Stimulated activated CD4-positive, alpha-beta T cell treated with anti-CD3 and anti-CD28 coated beads, Interleukin-4, amount 100 ng/mL, for 1 hour (primary cell): Measurements from ENCODE around the gene SRGAP3.

ENCODE experiments used
- DNase-seq: peaks from one replicate; pipeline ENCODE4 v3.0.0-alpha.2; 2020

The SRGAP3 gene

DNA sequence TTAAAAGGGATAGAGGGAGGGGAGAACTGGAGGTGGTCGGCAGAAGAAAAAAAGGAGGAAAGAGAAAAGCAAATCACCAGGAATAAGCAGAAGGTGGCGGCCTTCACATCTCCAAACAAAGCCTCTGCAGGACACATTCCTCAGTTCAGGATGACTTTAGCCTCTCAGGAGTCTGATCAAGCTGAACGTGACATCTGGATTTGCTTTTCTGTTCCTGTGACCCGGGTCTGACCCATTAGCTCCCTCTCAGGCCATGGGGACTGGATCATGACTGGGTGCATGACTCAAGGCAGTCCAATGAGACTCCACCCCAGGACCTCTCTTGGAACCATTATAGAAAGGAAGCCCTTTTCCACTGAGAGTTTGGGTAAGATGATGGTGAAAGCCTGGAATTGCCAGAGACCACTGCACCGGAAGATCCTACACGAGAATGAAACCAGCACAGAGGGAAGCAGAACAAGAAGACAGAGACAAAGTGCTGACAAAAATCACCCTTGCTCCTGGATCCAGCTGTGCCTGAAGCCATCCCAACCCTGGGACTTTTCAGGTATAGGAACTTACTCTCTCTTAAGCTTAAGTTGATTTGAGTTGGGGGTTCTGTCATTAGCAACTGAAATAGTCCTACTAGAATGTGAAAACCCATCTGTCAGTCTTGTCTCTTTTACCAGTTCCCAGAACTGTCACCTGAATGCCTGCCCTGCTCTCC lies 240.7 kb downstream of the SRGAP3 start:
- DNase-seq = no peak

DNA sequence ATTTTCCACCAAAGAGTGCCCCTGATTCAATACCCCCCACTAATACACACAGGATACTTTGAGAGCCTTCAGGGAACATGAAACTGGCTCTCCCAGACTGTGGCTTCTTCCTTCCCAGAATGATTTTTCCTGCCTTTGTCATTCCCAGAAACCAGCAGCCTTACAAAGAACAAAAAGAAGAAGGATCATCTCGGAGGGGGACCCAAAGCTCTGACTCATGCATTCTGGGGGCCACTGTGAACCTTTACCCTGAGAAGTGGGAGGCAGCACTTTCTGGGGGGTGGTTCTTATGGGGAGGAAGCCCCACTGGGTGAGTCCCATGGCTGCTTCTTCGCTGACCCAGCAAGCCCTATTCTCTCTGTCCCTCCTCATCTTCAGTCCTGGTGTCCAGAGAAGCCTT lies 241.5 kb downstream of the SRGAP3 start:
- no peak for DNase-seq

DNA sequence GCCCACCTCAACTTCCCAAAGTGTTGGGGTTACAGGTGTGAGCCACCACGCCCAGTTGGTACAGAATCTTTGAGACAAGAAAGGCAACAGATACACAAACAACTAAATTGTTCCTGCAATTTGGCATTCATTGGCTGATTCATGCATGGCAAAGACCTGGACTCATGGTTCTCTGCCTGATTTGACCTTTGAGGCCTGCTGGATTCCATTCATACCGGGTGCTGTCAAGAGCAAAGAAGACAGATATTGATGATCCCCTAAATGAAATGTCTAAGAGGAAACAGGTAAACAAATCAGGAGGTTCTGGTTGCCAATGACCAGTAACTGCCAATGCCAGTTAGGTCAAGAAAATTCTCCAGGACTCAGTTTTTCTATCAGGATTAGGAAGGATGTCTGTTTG lies 242.2 kb downstream of the SRGAP3 start:
- DNase-seq = no peak

DNA sequence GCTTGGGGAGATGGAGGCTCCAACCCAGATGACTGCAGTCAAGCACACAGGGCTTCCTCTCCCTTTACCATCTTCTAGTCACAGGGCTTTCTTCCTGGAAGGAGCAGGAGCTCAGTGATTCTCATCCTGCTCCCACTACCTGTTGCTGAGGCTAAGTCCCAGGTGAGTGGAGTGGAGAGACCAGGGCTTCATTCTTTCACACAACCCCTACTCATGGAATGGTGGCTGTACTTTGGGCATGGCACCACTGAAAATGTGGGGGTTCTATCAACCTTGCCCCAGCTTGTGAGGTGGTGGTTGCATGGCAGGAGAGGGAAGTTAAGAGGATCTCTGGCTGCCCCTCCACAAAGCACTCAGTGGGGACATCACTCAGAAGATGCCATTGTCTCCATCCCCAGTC lies 249.4 kb downstream of the SRGAP3 start:
- DNase-seq = no peak

DNA sequence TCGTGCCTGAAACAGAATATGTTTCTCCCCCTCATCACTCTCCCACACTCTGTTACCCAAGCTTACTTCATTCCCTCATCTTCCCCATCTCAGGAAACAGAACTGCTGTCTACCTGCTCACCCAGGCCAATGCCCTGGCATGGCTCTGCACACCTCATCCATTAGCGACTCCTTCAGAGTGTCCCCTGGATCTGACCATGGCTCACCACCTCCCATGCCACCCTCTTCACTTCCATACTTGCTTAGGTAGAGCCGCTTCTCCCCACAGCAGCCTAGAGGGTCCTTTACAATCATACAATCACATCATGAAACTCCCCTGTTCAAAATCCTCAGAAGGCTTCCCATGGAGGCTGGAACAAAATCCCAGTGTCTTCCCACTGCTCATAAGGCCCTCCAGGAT lies 252.3 kb downstream of the SRGAP3 start:
- DNase-seq = no peak

DNA sequence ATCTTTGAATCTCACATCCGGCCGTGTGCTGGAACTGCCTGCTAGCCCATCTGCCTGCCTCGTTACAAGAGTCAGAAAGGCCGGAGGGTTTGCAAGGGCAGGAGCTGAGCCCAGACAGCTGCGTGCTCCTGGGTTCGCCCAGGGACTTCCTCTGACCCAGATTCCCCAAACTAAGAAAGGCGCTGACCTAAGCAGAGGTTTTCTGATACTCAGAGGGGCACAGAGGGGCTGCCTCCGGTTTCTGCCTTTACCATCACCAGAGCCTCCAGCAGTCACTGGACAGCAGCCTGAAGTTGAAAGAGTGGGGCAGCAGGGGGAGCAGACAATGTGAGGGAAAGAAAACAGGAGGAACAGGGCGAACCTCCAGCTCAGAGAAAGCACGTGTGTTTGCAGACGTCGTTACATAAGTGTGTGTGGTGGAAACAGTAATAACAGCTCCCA lies 252.7 kb downstream of the SRGAP3 start:
- DNase-seq = no peak

DNA sequence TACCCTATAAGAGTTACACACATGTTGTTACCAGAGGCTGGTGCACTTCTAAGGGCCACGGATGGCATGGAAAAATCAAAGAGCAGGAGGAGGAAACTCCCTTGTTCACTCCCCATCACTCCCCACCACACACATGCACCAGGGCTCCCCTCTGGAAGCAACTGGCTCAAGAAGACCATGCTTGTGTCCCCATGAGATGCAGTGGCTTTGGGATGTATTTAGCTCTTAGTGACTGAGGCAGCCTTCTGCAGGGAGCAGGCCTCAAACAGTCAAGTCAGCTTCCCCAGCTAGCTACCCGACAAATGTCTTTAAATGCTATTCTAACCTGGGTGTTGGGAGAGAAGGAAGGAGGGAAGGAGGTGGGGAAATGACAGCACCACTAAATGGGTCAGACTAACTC lies 253.2 kb downstream of the SRGAP3 start:
- DNase-seq = no peak

DNA sequence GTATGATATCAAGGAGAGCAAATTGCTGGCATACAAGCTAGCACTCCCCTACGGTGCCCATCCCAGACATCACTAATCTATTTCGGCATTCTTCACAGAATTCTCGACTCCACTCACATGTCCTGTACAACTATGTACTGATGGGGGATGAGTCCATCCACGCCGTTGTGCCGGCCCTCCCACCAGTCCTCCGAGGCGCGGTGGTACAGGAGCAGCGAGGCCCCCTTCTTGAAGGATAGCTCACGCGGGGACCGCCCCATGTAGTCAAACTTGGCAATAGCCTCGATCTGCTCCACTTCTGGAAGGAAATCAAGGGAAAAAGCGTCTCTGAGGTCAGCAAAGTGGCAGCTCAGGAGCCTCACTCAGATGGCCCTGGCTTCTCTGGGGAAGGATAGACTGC lies 255.2 kb downstream of the SRGAP3 start:
- DNase-seq = no peak

DNA sequence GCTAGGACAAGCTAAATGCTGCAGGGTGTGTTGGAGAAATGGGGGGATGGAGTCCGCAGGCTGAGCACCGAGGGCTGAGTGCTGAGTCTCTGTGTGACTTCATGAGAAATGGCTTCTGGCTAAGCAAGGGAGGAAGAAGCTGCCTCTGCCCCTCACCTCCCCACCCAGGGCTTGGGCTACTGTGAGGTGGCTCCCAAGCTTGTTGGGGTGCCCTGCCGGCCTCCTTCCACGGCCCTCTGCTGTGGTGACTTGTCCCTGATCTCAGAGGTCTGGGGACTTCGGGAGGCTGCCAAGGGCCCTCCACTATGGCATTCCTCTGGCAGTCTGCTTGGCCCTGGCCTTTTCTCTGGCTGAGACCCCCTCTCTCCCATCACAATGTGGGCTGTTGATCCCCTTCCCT lies 256.1 kb downstream of the SRGAP3 start:
- no peak for DNase-seq

DNA sequence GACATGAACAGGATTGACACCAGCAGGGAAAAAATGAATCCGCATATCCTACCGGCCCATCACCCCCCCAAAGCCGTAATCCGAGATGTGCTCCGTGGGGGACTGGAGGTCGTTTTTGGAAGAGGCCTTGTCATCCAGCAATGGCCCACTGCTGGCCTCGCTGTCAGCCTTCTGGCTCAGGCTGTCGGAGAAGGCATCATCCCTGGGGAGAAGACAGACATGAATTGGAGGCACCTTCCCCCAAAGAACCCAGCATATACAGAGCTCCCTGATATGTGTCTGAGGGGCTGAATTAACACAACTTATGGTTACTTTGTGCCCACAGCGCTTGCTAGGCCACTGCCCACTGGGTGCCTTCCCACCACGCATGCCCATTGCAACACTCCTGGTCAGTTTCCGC lies 256.6 kb downstream of the SRGAP3 start:
- DNase-seq = no peak

DNA sequence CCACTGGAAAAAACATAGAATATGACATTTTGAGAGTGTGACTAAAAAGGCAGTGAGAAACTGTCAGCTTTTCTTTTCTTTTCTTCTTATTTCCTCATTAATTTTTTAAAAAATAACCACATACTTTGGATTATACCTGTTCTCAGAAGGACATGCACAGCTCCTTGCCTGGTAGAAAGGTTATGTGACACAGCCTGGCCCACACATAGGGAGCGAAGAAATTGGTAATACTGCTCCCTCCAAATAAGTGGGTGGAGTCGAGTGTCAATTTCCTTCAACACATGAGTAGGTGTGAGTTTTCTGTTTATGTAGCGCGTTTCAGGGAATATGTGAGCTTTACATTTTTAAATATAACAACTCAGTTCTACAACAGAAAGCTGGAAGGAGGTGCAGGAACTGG lies 257.2 kb downstream of the SRGAP3 start:
- DNase-seq = no peak

DNA sequence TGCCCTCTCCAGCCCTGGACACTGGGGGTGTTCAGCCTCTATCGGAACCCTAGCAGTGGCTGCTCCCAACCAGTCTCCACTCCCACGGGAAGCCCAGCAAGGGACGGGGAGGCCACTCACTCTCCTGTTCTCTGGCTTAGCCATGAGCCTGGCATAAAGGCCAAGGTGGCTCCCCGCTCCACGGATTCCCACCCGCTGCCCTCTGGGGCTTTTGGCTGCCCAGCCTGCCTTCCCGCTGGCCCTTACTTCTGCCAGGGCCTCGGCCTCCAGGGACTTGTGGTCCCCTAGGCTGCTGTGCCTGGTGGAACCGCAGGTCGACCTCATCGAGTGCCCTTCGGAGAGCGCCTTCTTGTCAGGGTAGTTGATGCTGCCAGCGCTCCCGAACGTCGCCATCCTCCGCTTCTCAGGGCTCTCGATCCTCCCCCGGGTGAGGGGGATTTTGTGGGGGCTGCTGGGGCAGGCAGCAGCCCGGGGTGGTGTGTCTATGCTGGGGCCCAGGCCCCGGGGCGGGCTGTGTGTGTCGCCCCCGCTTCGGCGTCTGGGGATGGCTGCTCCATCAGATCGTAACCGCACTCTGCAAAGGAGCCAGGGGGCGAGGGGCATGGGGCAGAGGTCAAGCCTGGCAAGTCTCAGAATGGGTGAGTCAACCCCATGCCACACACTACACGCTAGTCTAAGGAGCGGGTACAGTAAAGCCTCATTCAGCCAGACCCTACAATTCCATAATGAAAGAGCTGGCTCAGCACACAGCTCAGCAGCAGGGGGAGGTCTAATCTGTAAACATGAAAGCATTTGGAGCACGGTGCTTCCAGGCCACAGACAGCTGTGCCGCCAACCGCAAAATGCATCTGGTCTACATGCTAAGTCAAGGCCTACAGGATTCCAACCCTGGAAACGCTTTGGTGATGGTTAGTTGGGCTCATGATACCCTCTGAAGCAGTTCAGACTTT lies 258.9 kb downstream of the SRGAP3 start:
- DNase-seq = no peak

DNA sequence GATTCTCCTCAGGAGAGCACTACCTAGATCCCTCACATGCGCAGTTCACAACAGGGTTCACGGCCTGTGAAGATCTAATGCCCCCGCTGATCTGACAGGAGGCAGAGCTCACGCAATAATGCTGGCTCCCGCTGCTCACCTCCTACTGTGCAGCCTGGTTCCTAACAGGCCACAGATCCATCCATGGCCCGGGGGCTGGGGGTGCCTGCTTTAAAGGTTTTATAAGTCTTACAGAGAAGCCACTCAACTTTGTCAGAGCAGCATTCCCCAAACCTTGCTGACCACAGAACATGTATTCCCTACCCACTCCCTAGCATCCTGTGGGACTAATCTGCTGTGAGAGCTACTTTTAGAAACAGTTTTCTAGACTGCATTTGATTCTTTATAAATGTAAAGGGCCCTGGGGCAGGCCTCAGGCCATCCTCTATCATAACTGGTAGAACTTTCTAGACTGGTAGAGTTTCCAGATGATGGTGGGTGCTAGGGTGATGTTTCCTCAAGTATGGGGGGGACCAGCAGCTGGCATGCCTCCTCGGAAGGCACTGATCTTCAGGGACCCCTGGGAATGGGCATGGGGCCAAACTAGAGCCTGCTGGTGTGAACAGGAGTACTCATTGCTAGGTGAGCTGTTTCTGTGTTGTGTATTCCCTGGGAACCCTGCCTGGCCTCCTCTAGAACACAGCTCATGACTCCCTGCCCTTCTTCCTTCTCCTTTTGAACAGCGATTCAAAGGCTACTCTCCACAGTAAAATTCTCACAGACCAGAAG lies 260.5 kb downstream of the SRGAP3 start:
- no peak for DNase-seq

DNA sequence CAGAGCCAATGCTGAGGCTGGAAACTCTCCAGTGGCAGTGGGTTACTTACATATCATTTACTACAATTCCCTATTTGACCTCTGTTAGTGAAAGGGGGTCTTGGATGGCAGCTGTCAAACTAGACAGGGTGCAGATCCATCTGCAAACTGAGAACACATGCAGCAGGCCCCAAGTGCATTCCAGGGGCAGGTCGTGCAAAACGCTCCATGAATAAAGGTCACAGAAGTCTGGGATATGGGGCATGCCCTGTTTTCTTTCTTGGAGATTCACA lies 261.1 kb downstream of the SRGAP3 start:
- DNase-seq = no peak

DNA sequence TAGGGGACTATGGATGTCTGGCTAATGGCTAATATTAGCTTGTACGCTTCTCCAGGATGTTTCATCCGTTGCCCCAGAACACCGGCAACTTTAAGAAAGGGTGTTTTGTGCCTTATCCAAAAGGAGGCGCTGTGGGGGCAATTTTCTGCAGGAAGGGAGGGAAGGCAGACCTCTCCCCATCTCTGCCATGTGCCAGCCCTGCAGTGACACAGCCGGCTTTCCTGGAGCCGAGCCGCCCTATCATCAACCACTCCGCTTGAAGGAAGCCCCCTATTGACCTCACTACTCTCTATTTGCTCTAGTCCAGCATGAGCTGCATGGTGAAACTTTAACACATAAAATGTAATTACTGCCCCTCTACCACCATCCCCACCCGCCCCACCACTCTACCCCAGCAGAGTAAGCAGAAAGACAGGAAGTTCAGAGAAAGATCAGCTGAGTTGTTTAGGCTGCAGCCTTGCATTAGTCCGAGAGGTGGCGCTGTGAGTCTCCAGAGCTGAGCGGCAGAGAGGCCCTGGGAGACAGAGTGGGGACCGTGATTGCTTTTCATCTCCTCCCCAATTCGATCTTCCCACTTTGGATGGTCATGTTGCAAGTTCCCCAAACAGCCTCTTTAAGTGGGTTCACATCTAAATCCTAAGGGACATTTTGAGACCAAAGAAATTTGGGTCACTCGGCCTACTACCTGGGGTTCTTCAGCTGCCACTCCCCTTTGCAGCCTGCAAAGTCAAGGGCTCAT lies 261.6 kb downstream of the SRGAP3 start:
- DNase-seq = peak; percentile 61

DNA sequence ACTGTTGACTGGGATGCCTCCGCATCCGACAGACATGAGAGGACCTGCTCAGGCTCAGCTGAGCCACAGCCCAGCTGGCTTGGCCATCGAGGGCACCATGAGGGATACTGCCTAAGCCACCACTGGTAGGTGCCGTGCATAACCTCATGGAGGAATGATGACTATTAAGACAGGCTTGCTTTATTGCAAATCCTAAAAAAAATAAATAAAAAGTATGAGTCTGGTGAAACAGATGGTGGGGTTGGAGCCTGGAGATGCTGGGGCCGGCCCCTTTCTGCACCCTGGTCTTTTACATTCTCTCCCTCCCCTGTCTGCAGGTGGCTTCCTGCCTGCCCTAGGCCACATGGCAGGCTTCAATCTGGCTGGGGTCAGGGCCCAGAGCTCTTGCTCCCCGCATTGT lies 262.2 kb downstream of the SRGAP3 start:
- no peak for DNase-seq

DNA sequence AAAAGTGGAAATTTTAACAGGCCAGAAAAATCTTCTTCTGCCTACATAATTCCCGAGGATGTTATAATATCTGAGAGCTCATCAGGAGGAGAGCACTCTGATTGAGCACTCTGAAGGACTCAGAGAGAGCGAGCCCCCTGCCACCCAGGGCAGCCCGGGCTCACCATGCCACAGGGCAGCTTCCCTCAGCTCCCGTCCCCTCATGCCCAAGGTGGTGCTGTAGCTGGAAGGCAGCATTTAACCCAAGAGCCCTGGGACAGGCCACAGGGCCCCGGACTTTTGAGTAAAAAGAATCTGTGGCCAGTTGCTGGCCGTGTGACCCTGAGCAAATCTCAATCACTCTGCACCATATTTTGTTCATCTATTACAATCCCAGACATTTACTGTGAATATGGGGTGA lies 262.7 kb downstream of the SRGAP3 start:
- no peak for DNase-seq

DNA sequence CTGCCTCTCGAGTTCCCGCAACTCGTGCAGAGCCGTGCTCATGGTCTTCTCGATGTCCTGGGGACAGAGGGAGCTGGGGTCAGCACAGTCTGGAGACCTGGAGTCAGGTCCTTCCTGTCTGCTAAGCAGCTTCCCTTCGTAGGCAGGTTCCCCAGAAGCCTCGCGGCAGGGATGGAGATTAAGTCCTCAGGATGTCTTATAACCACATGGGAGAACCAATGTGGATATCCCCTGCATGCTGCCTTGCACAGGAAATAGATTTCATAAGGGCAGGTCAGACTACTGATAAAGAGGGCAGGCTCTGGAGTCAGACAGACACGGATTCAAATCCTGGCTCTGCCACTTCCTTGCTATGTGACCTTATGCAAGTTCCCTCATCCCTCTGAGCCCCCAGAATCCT lies 263.6 kb downstream of the SRGAP3 start:
- no peak for DNase-seq

DNA sequence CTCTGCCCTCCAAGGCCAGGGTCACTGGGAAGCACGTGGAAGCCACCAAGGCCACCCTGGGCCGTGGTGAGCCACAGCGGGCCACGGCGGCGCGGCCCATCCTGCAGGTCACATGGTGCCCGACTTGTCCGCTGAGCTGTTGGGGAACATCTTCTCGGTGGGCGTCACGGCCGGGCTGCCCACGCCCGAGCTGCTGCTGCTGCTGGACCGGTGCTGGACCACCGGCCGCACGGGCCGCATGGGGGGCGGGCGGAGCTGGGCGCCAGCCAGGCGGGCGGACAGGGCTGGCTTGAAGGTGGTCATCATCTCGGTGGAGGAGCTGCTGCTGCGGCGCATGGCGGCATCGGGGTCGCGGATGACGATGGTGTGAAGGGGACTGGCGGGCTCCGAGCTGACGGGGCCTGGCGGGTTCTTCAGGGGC lies 264.0 kb downstream of the SRGAP3 start:
- no peak for DNase-seq

DNA sequence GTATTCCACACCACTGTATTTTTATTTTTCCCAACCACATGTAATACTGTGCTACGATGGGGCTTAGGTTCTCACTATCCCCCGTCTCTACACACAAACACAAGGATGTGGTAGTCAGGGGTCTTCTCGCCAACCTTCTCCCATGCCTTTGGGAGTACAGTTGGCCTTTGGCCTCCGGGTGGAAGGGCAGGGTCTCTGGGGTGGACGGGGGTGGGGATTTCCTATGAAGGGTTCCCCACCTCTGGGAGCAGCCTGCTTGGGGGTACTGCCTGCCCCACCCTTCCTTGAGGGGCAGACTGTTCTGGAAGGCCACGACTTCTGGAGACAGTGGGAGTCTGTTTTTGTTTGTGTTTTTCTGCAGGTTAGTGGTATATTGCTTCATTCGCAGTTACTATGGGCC lies 264.9 kb downstream of the SRGAP3 start:
- DNase-seq = no peak

DNA sequence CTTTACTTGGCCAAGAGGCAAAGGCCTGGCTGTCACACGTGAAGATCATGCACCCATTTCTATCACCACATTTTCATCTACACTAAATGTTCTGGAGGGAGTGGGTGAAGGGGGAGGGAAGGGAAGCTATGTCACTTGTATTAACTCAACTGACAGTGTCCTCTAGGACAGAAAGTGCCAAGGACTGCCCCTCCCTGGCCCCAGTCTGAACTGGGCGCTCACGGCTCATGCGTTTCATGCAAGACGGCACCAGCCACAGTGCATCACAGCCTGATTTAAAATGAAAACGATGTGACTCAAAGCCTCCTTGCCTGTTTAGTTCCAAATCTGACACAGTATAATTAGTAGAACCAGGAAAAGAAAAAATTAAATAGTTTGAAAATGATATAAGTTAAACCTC lies 265.4 kb downstream of the SRGAP3 start:
- no peak for DNase-seq

DNA sequence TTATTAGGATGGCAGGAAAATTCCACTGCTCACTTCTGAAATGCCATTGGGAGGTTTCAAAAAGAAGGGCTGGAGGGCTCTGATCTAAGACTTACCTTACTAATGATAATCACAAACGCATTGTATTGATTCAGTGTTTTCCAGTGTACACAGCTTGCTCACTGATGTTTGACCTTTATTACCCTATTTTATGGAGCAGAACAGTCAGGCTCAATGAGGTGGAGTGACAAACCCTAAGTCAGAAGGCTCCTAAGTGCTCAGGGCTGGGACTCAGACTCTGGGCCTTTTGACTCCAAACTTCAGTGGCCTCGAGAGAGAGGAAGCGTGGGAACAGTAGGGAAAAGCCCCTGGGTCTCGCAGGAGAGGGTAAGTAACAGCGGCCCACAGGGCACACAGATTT lies 265.9 kb downstream of the SRGAP3 start:
- DNase-seq = no peak

DNA sequence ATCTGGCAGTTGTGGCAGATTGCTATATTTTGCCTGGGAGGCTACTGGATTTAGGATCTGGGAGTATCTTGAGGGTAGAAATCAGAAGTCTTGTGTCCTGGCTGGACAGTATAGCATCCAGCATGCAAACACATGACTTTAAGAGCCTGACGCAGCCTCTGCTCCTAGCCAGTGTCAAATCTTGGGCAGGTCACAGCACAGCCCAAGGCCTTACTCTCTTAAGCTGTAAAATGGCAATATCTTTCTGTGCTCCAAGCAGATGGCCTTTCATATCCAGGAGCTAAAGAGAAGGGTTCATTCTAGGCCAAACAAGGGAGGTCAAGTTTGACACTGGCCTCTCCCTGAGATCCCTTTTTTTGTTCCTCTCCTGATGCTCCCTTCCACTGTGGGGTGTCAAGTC lies 266.4 kb downstream of the SRGAP3 start:
- no peak for DNase-seq
